ENCODE results near the gene RFT1.
A peak's percentile ranks its signal among the peaks of the same experiment; 100 is the strongest.

DNA sequence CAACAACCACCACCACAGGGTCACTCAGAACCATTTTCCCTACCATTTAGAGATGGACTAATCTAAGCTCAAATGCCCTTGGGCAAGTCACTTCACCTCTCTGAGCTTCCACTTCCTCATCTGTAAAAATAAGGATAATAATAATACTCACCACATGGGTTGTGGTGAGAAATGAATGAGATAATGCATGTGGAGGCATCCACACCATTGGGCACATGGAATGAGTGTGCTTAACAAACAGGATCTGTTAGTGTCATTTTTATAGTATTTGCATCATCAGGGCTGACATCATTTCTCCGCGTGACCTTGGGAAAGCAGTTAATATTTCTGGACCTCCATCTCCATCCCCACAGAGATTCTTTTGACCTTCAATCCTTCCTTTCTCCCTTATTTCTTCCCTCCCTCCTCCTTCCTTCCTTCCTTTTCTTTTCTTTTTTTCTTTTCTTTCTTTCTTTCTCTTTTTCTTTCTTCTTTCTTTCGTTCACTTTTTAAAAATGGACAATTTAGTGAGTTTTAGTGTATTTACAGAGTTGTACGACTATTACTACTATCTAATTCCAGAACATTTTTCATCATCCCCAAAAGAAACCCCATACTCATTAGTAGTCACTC is 7.7 kb upstream of the RFT1 start:
- TF ChIP-seq POLR2A (IDR thresholded peaks at IDR 0.05; ENCODE audit: low read depth, low read length) (no peak), POLR2AphosphoS5 (IDR thresholded peaks at IDR 0.05; ENCODE audit: low read depth, low read length) (no peak), PAX5 (IDR thresholded peaks at IDR 0.05; ENCODE audit: insufficient read depth, low read length, severe bottlenecking) (no peak), TAF1 (IDR thresholded peaks at IDR 0.05; ENCODE audit: low read depth, low read length) (no peak), POU2F2 (IDR thresholded peaks at IDR 0.05; ENCODE audit: low read depth, low read length) (no peak), SPI1 (IDR thresholded peaks at IDR 0.05; ENCODE audit: low read depth, low read length) (peak; percentile 73)
